ENCODE data around the gene NOVA2.

The NOVA2 gene

GRCh38 chr19:45981350-45981749 is 7.7 kb upstream of the NOVA2 start:
- Mint-ChIP-seq H3K36me3 (no peaks in the 10 kb centered on the region), H3K9me3 (peaks cover 3% of the 10 kb centered on the region), H3K4me1 (no peaks in the 10 kb centered on the region), H3K4me3 (no peak overlapping the region), H3K27me3 (peaks cover 50% of the 10 kb centered on the region), H3K27ac (no peak overlapping the region)
- ATAC-seq, result no peak

GRCh38 chr19:45978156-45978555 is 4.5 kb upstream of the NOVA2 start:
- no peaks in the 10 kb centered on the region for H3K36me3 Mint-ChIP-seq
- peaks cover 58% of the 10 kb centered on the region for H3K27me3 Mint-ChIP-seq
- no peaks in the 10 kb centered on the region for H3K9me3 Mint-ChIP-seq
- H3K4me3 Mint-ChIP-seq, result no peak overlapping the region
- no peak for ATAC-seq
- no peak overlapping the region for H3K27ac Mint-ChIP-seq
- no peaks in the 10 kb centered on the region for H3K4me1 Mint-ChIP-seq

DNA sequence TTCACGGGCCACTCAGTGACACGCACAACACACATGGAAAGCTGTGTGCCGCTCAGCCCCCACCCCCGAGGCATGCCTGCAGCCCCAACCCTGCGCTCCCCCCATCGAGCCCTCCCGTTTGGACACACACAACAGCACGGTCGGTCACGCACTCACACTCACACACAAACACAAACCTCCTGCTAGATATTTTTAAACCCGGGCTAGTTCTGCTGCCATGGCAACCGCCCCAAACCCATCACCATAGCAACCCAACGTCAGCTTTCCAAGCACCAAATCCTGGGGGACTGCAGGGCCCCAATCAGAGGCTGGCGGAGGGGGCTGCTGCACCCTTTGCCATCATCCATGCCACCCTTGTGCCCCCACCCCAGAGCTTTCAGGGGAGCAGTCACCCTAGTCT is 2.5 kb upstream of the NOVA2 start:
- H3K4me3 Mint-ChIP-seq, result no peak overlapping the region
- H3K36me3 Mint-ChIP-seq, result no peaks in the 10 kb centered on the region
- peaks cover 17% of the 10 kb centered on the region for H3K4me1 Mint-ChIP-seq
- ATAC-seq, result no peak
- peaks cover 64% of the 10 kb centered on the region for H3K27me3 Mint-ChIP-seq
- no peak overlapping the region for H3K27ac Mint-ChIP-seq
- H3K9me3 Mint-ChIP-seq, result peaks cover 8% of the 10 kb centered on the region

- Mint-ChIP-seq H3K36me3 (no peaks in the 10 kb centered on the region), H3K27ac (no peak overlapping the region), H3K9me3 (peaks cover 8% of the 10 kb centered on the region), H3K4me1 (peaks cover 21% of the 10 kb centered on the region), H3K4me3 (no peak overlapping the region), H3K27me3 (peaks cover 66% of the 10 kb centered on the region)
- ATAC-seq, result no peak
Observed at GRCh38 chr19:45975306-45976070, 1.8 kb upstream of the NOVA2 start.

GRCh38 chr19:45972947-45973540 is 621 bp downstream of the NOVA2 start:
- peaks cover 21% of the 10 kb centered on the region for H3K4me1 Mint-ChIP-seq
- no peaks in the 10 kb centered on the region for H3K36me3 Mint-ChIP-seq
- no peak overlapping the region for H3K27ac Mint-ChIP-seq
- no peak for ATAC-seq
- peak overlapping the region; percentile 26 for H3K4me3 Mint-ChIP-seq
- peaks cover 8% of the 10 kb centered on the region for H3K9me3 Mint-ChIP-seq
- peaks cover 79% of the 10 kb centered on the region for H3K27me3 Mint-ChIP-seq

GRCh38 chr19:45972081-45972946 is 1.4 kb downstream of the NOVA2 start:
- Mint-ChIP-seq H3K9me3 (peaks cover 8% of the 10 kb centered on the region), H3K27me3 (peaks cover 87% of the 10 kb centered on the region), H3K36me3 (no peaks in the 10 kb centered on the region), H3K4me1 (peaks cover 21% of the 10 kb centered on the region), H3K27ac (no peak overlapping the region), H3K4me3 (peak overlapping the region; percentile 26)
- peak; percentile 68 for ATAC-seq

GRCh38 chr19:45971260-45971902 is 2.3 kb downstream of the NOVA2 start:
- no peak overlapping the region for H3K27ac Mint-ChIP-seq
- H3K27me3 Mint-ChIP-seq, result peaks cover 89% of the 10 kb centered on the region
- peaks cover 21% of the 10 kb centered on the region for H3K4me1 Mint-ChIP-seq
- ATAC-seq, result no peak
- H3K4me3 Mint-ChIP-seq, result no peak overlapping the region
- H3K36me3 Mint-ChIP-seq, result no peaks in the 10 kb centered on the region
- peaks cover 8% of the 10 kb centered on the region for H3K9me3 Mint-ChIP-seq

GRCh38 chr19:45969676-45970075 is 4.0 kb downstream of the NOVA2 start:
- Mint-ChIP-seq H3K27me3 (peaks cover 82% of the 10 kb centered on the region), H3K36me3 (no peaks in the 10 kb centered on the region), H3K27ac (no peak overlapping the region)

DNA sequence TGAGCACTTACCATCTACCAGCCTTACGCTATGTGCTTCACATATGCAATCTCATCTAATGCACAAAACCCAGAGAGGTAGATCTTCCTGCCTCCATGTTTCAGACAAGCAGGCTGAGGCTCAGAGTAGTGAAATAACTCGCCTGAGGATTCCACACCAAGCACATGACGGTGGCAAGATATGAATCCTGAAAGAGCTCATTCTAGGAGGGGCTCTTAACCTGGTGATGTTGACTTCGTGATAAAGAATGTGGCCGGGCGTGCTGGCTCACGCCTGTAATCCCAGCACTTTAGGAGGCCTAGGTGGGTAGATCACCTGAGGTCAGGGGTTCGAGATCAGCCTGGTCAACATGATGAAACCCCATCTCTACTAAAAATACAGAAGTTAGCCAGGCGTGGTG is 5.0 kb downstream of the NOVA2 start:
- Mint-ChIP-seq H3K4me3 (no peak overlapping the region), H3K27ac (no peak overlapping the region), H3K9me3 (peaks cover 8% of the 10 kb centered on the region), H3K36me3 (no peaks in the 10 kb centered on the region), H3K4me1 (peaks cover 21% of the 10 kb centered on the region), H3K27me3 (peaks cover 78% of the 10 kb centered on the region)
- no peak for ATAC-seq

More at GRCh38 chr19:45969676-45970075, 4.0 kb downstream of the NOVA2 start:
- H3K9me3 Mint-ChIP-seq, result peaks cover 8% of the 10 kb centered on the region
- H3K4me3 Mint-ChIP-seq, result no peak overlapping the region
- peaks cover 21% of the 10 kb centered on the region for H3K4me1 Mint-ChIP-seq
- no peak for ATAC-seq

DNA sequence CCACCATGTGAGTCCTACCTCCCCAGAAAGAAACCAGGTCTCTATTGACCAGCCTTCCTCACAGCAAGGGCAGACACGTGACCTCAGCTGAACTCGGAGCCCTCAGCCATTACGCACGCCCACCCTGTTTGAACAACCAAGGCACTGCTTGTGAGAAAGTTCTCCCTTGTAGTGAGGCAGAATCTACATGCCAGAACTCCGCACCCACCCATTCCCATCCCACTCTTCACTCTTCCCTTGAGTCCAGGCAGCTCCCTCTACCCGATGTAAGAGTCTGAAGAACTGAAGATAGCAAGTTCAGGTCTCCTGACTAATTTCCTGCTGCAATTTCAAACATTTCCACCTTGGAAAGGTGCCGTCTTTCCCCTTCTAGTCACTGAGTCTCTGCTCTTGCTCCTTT is 6.4 kb downstream of the NOVA2 start:
- Mint-ChIP-seq H3K27ac (no peak overlapping the region), H3K4me3 (no peak overlapping the region), H3K27me3 (peaks cover 82% of the 10 kb centered on the region), H3K36me3 (no peaks in the 10 kb centered on the region), H3K4me1 (peaks cover 14% of the 10 kb centered on the region), H3K9me3 (peaks cover 7% of the 10 kb centered on the region)
- no peak for ATAC-seq

- Mint-ChIP-seq H3K27me3 (peaks cover 70% of the 10 kb centered on the region), H3K4me3 (no peak overlapping the region), H3K9me3 (peaks cover 3% of the 10 kb centered on the region), H3K27ac (no peak overlapping the region), H3K36me3 (no peaks in the 10 kb centered on the region), H3K4me1 (peaks cover 7% of the 10 kb centered on the region)
- no peak for ATAC-seq
Observed at GRCh38 chr19:45962021-45962420, 11.6 kb downstream of the NOVA2 start.

- peak; percentile 47 for ATAC-seq
- Mint-ChIP-seq H3K4me3 (no peak overlapping the region), H3K36me3 (no peaks in the 10 kb centered on the region), H3K9me3 (peaks cover 3% of the 10 kb centered on the region), H3K27ac (no peak overlapping the region), H3K4me1 (peaks cover 7% of the 10 kb centered on the region), H3K27me3 (peaks cover 61% of the 10 kb centered on the region)
Observed at GRCh38 chr19:45960595-45961235, 12.9 kb downstream of the NOVA2 start.

GRCh38 chr19:45959517-45960025 is 14.1 kb downstream of the NOVA2 start:
- no peak overlapping the region for H3K4me3 Mint-ChIP-seq
- peaks cover 68% of the 10 kb centered on the region for H3K27me3 Mint-ChIP-seq
- H3K36me3 Mint-ChIP-seq, result no peaks in the 10 kb centered on the region
- ATAC-seq, result no peak
- H3K4me1 Mint-ChIP-seq, result peaks cover 7% of the 10 kb centered on the region
- H3K9me3 Mint-ChIP-seq, result peaks cover 9% of the 10 kb centered on the region
- H3K27ac Mint-ChIP-seq, result no peak overlapping the region

GRCh38 chr19:45958769-45959516 is 14.7 kb downstream of the NOVA2 start:
- Mint-ChIP-seq H3K36me3 (no peaks in the 10 kb centered on the region), H3K9me3 (peaks cover 9% of the 10 kb centered on the region), H3K27ac (no peak overlapping the region), H3K27me3 (peaks cover 72% of the 10 kb centered on the region), H3K4me1 (peaks cover 7% of the 10 kb centered on the region), H3K4me3 (no peak overlapping the region)
- no peak for ATAC-seq

All from stimulated activated memory B cell treated with anti-CD40 and anti-IgM and Interleukin-4, amounts not matched to agents 10 μg/mL and 1 μg/mL and 100 μg/mL, for 72 hours (primary cell).